OCI-LY7 (cell line): ENCODE measurements around the gene HBM. TPM values are rescaled to one million over a fixed set of nuclear protein-coding genes. Genes with fewer than 3 reads are reported as not detected.

ENCODE experiments used
- BruUV-seq: library from RNA; stranded (reverse); fragments of 400-500 nt; replicated peaks from 2 replicates; lab custom pipeline; 2021; lab: Mats Ljungman, UMichigan
- CTCF ChIA-PET: fragments of 300-600 bp; sonication (Branson Sonifier 250); formaldehyde crosslinking; loops from one replicate; lab custom pipeline; 2022; ENCODE audit warnings: antibody characterized with exemption; ENCODE audit not compliant: unreplicated experiment; lab: Charles Lee
- POLR2A ChIA-PET: fragments of 300-600 bp; sonication (Branson Sonifier 250); formaldehyde crosslinking; loops from one replicate; lab custom pipeline; 2022; ENCODE audit warnings: antibody characterized with exemption; lab: Charles Lee
- DNase-seq: peaks from one replicate; pipeline ENCODE4 v3.0.0-alpha.2; 2015; ENCODE audit warnings: low spot score
- H2AFZ ChIP-seq: fragments of 200-600 bp; sonication (generic), shearing (Covaris generic); 2 replicates; pipeline ENCODE4 v1.6.1; 2014; ENCODE audit warnings: mild to moderate bottlenecking, antibody characterized with exemption, low read length, moderate library complexity
- H3K27ac ChIP-seq: fragments of 200-600 bp; sonication (generic); 2 replicates; pipeline ENCODE4 v1.5.1; 2014; ENCODE audit warnings: mixed run types, low read depth, mild to moderate bottlenecking, moderate library complexity, low read length, inconsistent platforms; ENCODE audit not compliant: poor library complexity, severe bottlenecking
- H3K36me3 ChIP-seq: fragments of 200-600 bp; sonication (generic); 2 replicates; pipeline ENCODE4 v1.6.1; 2014; ENCODE audit warnings: mild to moderate bottlenecking, antibody characterized with exemption, low read length, moderate library complexity, mixed read lengths; ENCODE audit not compliant: insufficient read depth
- H3K4me1 ChIP-seq: fragments of 200-600 bp; sonication (generic); 2 replicates; pipeline ENCODE4 v1.5.1; 2014; ENCODE audit warnings: mild to moderate bottlenecking, low read length; ENCODE audit not compliant: insufficient read depth, poor library complexity, severe bottlenecking
- H3K4me2 ChIP-seq: fragments of 200-600 bp; sonication (generic); 2 replicates; pipeline ENCODE4 v1.6.1; 2014; ENCODE audit warnings: mild to moderate bottlenecking, low read length
- H3K4me3 ChIP-seq: fragments of 200-600 bp; sonication (generic); 2 replicates; pipeline ENCODE4 v1.5.1; 2014; ENCODE audit warnings: mild to moderate bottlenecking, low read depth, low read length; ENCODE audit not compliant: poor library complexity, severe bottlenecking
- H3K79me2 ChIP-seq: fragments of 200-600 bp; sonication (generic); 2 replicates; pipeline ENCODE4 v1.6.1; 2016; ENCODE audit warnings: low read depth, mild to moderate bottlenecking, low read length, moderate library complexity, mixed read lengths; ENCODE audit not compliant: insufficient read depth
- H3K9me2 ChIP-seq: fragments of 200-600 bp; sonication (generic); 2 replicates; pipeline ENCODE4 v1.6.1; 2016; ENCODE audit warnings: mild to moderate bottlenecking, low read length, mixed read lengths; ENCODE audit not compliant: insufficient read depth
- H3K9me3 ChIP-seq: fragments of 200-600 bp; sonication (generic); 2 replicates; pipeline ENCODE4 v1.6.1; 2014; ENCODE audit warnings: mild to moderate bottlenecking, mixed run types, low read length, mixed read lengths
- H4K20me1 ChIP-seq: fragments of 200-600 bp; sonication (generic); 2 replicates; pipeline ENCODE4 v1.6.1; 2014; ENCODE audit warnings: mild to moderate bottlenecking, antibody characterized with exemption, low read length, moderate library complexity, mixed read lengths; ENCODE audit not compliant: insufficient read depth
- EZH2phosphoT487 ChIP-seq: fragments of 200-600 bp; sonication (generic); IDR thresholded peaks from 2 replicates; pipeline ENCODE4 v1.6.1; 2018; ENCODE audit warnings: low read depth, borderline replicate concordance, mild to moderate bottlenecking, mixed run types, antibody characterized with exemption, low read length, moderate library complexity, mixed read lengths
- intact Hi-C: fragments of 100-400 bp; cut with micrococcal nuclease; formaldehyde crosslinking; loops from one replicate; pipeline ENCODE4 v1.10.0; 2022; ENCODE audit not compliant: unreplicated experiment
- total RNA-seq, 2 experiments: library from RNA; depleted of rRNA in 1 of 2; stranded (reverse); fragments of >200 nt in 1 of 2; shearing (Covaris generic) in 1 of 2; gene quantifications; 2 replicates each; pipeline ENCODE4 v1.2.3, GENCODE V29; 2014 to 2022
- TF ChIP-seq, protein P1 (sequence below): fragments of 200-600 bp; sonication (generic); conservative IDR thresholded peaks from 2 replicates; pipeline ENCODE4 v1.5.1; 2014; ENCODE audit warnings: mild to moderate bottlenecking, antibody characterized with exemption, low read length, moderate library complexity, mixed read lengths

The HBM gene
- total RNA-seq, 2 experiments from 2014 or later = not detected

DNA sequence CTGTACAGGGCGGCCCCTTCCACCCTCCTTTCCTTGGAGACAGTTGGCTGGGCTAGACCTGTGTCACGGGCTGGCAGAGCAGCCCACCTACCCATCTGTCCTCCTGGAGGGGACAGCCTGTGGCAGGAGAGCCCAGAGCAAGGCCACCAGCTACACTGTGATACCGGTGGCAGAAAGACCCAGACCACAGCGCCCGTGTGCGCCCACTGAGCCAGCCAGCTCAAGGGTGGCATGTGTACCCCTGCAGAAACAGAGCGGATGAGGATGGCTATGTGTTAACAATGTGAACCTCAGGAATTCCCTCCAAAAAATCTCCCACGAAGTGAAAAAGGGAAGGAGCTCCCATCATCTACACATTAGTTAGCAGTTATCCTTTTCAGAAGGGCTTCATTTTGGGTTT is 21.6 kb downstream of the HBM start:
- Histone ChIP-seq H4K20me1 (no peaks in the 10 kb centered on the region), H3K27ac (no peak overlapping the region), H3K4me3 (no peak overlapping the region), H3K79me2 (no peaks in the 10 kb centered on the region), H3K4me1 (no peaks in the 10 kb centered on the region), H2AFZ (no peak overlapping the region), H3K9me3 (no peaks in the 10 kb centered on the region), H3K4me2 (no peak overlapping the region), H3K9me2 (no peaks in the 10 kb centered on the region), H3K36me3 (peaks cover 76% of the 10 kb centered on the region)
- intact Hi-C loops = no loop called here
- POLR2A ChIA-PET = no interaction called here
- BruUV-seq = no TSS peak
- TF ChIP-seq, protein P1, sequence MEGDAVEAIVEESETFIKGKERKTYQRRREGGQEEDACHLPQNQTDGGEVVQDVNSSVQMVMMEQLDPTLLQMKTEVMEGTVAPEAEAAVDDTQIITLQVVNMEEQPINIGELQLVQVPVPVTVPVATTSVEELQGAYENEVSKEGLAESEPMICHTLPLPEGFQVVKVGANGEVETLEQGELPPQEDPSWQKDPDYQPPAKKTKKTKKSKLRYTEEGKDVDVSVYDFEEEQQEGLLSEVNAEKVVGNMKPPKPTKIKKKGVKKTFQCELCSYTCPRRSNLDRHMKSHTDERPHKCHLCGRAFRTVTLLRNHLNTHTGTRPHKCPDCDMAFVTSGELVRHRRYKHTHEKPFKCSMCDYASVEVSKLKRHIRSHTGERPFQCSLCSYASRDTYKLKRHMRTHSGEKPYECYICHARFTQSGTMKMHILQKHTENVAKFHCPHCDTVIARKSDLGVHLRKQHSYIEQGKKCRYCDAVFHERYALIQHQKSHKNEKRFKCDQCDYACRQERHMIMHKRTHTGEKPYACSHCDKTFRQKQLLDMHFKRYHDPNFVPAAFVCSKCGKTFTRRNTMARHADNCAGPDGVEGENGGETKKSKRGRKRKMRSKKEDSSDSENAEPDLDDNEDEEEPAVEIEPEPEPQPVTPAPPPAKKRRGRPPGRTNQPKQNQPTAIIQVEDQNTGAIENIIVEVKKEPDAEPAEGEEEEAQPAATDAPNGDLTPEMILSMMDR = no peak
- TF ChIP-seq EZH2phosphoT487 = no peak
- DNase-seq = no peak
- CTCF ChIA-PET = no interaction called here

DNA sequence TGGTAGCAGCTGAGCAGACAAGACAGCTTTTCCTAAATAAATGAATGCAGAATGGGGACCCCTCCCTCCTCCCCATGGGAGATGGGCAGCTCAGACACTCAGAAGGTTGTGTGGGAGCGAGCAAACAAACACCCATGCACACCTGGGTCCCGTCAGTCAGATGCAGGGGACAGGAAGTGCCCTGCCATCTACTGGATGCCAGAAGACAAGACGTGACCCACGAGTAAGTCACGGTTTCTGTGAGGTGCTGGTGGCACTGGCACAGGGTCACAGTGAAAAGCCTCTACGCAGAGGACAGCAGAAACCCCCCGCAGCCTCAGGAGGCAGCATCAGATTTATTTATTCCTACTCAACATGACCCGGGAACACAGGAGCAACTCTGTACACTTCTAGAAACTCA is 22.9 kb downstream of the HBM start:
- peaks cover 83% of the 10 kb centered on the region for H3K36me3 ChIP-seq
- TF ChIP-seq, protein P1 = peak; percentile 73
- TF ChIP-seq EZH2phosphoT487 = no peak
- H3K9me2 ChIP-seq = no peaks in the 10 kb centered on the region
- BruUV-seq = no TSS peak
- peak; percentile 61 for DNase-seq
- intact Hi-C loops = loop anchor here (2.0 kb wide), 1 partner anchor 82 kb away; no protein-coding TSS in a partner anchor
- no peaks in the 10 kb centered on the region for H3K4me1 ChIP-seq
- H3K4me3 ChIP-seq = no peak overlapping the region
- ChIA-PET CTCF (no interaction called here), POLR2A (interaction anchor here (0.9 kb wide), 1 partner anchor 19 kb away, joined by 4 read pairs; no protein-coding TSS in a partner anchor)
- H4K20me1 ChIP-seq = no peaks in the 10 kb centered on the region
- H3K4me2 ChIP-seq = no peak overlapping the region
- H3K9me3 ChIP-seq = no peaks in the 10 kb centered on the region
- no peak overlapping the region for H3K27ac ChIP-seq
- H2AFZ ChIP-seq = no peak overlapping the region
- no peaks in the 10 kb centered on the region for H3K79me2 ChIP-seq

DNA sequence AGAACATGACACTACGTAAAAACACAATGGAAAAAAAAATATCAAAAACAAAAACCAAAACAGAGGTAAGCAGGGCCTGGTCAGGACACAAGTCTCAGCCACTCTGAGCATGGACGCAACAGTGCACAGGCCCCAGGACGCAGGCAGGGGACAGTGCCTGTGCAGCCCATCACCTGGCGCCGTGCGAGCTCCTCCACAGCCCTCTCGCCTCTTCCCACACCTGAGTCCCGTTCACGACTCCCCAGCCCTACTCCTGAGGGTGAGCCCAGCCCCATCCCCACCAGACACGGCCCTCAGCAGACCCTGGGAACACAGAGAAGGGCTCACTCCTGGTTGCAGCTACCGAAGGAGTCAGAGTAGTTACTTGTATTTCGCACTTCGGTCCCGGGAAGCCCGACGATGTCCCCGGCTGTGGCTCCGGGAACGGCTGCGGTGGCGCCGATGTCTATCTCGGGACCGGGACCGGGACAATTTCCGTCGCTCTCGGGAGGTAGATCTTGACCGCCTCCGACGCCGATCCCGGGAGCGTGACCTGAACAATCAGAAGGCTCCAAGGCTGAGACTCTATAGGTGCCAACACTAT is 23.9 kb downstream of the HBM start:
- no peaks in the 10 kb centered on the region for H3K79me2 ChIP-seq
- H3K9me2 ChIP-seq = no peaks in the 10 kb centered on the region
- no peak for DNase-seq
- ChIA-PET POLR2A (no interaction called here), CTCF (no interaction called here)
- H3K4me3 ChIP-seq = no peak overlapping the region
- no peaks in the 10 kb centered on the region for H3K4me1 ChIP-seq
- H3K9me3 ChIP-seq = no peaks in the 10 kb centered on the region
- no peak overlapping the region for H3K4me2 ChIP-seq
- BruUV-seq = TSS peak; percentile 44
- intact Hi-C loops = loop anchor here (2.0 kb wide), 1 partner anchor 83 kb away; no protein-coding TSS in a partner anchor
- TF ChIP-seq, protein P1 = no peak
- no peak for TF ChIP-seq EZH2phosphoT487
- H3K36me3 ChIP-seq = peaks cover 88% of the 10 kb centered on the region
- H4K20me1 ChIP-seq = no peaks in the 10 kb centered on the region
- no peak overlapping the region for H2AFZ ChIP-seq
- no peak overlapping the region for H3K27ac ChIP-seq
